WTC11 (cell line): ENCODE data around the gene VAV2. TPM values are rescaled to one million over a fixed set of nuclear protein-coding genes. Genes with fewer than 3 reads are reported as not detected.

Experiments used
- ATAC-seq: fragments of 200-7000 bp; cut with Tn5 transposase; 2 replicates; pipeline ENCODE4 v1.10.0; 2021; ENCODE audit warnings: mild to moderate bottlenecking, moderate library complexity
- CTCF ChIA-PET: fragments of 300-600 bp; sonication (Branson Sonifier 250); formaldehyde crosslinking; loops from one replicate; lab custom pipeline; 2021; ENCODE audit warnings: antibody characterized with exemption; lab: Charles Lee
- POLR2A ChIA-PET: fragments of 350-600 bp; sonication (Branson Sonifier 250); formaldehyde crosslinking; loops from one replicate; lab custom pipeline; 2021; ENCODE audit warnings: antibody characterized with exemption; lab: Charles Lee
- DNase-seq: peaks from one replicate; pipeline ENCODE4 v3.0.0; 2021; ENCODE audit warnings: low spot score
- H3K27ac Mint-ChIP-seq: 2 replicates; pipeline ENCODE4 v1.8.0; 2021; ENCODE audit warnings: mixed read lengths
- H3K27me3 Mint-ChIP-seq: 2 replicates; pipeline ENCODE4 v1.8.0; 2021; ENCODE audit warnings: low read depth, mild to moderate bottlenecking, moderate library complexity, mixed read lengths
- H3K36me3 Mint-ChIP-seq: 2 replicates; pipeline ENCODE4 v1.8.0; 2021; ENCODE audit warnings: mixed read lengths
- H3K4me1 Mint-ChIP-seq: 2 replicates; pipeline ENCODE4 v1.8.0; 2022; ENCODE audit warnings: mixed read lengths
- H3K4me3 Mint-ChIP-seq: 2 replicates; pipeline ENCODE4 v1.8.0; 2021; ENCODE audit warnings: mild to moderate bottlenecking, moderate library complexity, mixed read lengths
- H3K9me3 Mint-ChIP-seq: 2 replicates; pipeline ENCODE4 v1.8.0; 2021; ENCODE audit warnings: mixed read lengths
- AR ChIP-seq: fragments of 250-450 bp; sonication (Bioruptor Pico); IDR thresholded peaks from 2 replicates; pipeline ENCODE4 v1.9.0; 2021; ENCODE audit warnings: mild to moderate bottlenecking
- ATF2 ChIP-seq: sonication (generic); formaldehyde crosslinking; IDR thresholded peaks from 2 replicates; pipeline ENCODE4 v1.8.1; 2022; ENCODE audit warnings: low read depth, missing genetic modification reagents, borderline replicate concordance
- ATF3 ChIP-seq: sonication (generic); formaldehyde crosslinking; conservative IDR thresholded peaks from 2 replicates; pipeline ENCODE4 v1.8.1; 2022; ENCODE audit warnings: mild to moderate bottlenecking, missing genetic modification reagents
- CTCF ChIP-seq: fragments of 200-600 bp; IDR thresholded peaks from 2 replicates; pipeline ENCODE4 v1.8.0; 2022; ENCODE audit warnings: antibody characterized with exemption
- E2F1 ChIP-seq: sonication (generic); formaldehyde crosslinking; IDR thresholded peaks from 2 replicates; pipeline ENCODE4 v1.8.0; 2022; ENCODE audit warnings: mild to moderate bottlenecking, missing genetic modification reagents
- EMX1 ChIP-seq: fragments of 250-450 bp; sonication (Bioruptor Pico); IDR thresholded peaks from 2 replicates; pipeline ENCODE4 v1.8.0; 2021; ENCODE audit warnings: mild to moderate bottlenecking
- FOXJ3 ChIP-seq: sonication (generic); formaldehyde crosslinking; IDR thresholded peaks from 2 replicates; pipeline ENCODE4 v1.9.0; 2021; ENCODE audit warnings: missing genetic modification reagents, mild to moderate bottlenecking, borderline replicate concordance
- GTF2I ChIP-seq: fragments of 250-450 bp; sonication (Bioruptor Pico); conservative IDR thresholded peaks from 2 replicates; pipeline ENCODE4 v1.4.0; 2021; ENCODE audit warnings: mild to moderate bottlenecking
- IRF1 ChIP-seq: sonication (generic); formaldehyde crosslinking; IDR thresholded peaks from 2 replicates; pipeline ENCODE4 v1.8.0; 2023; ENCODE audit warnings: missing genetic modification reagents
- NR1H2 ChIP-seq: sonication (generic); formaldehyde crosslinking; IDR thresholded peaks from 2 replicates; pipeline ENCODE4 v1.9.0; 2021; ENCODE audit warnings: mild to moderate bottlenecking, moderate library complexity, missing genetic modification reagents
- NR2C2 ChIP-seq: sonication (generic); formaldehyde crosslinking; IDR thresholded peaks from 2 replicates; pipeline ENCODE4 v1.8.0; 2022; ENCODE audit warnings: mild to moderate bottlenecking, missing genetic modification reagents
- PRRX2 ChIP-seq: fragments of 250-450 bp; sonication (Bioruptor Pico); IDR thresholded peaks from 2 replicates; pipeline ENCODE4 v1.8.0; 2021; ENCODE audit warnings: mild to moderate bottlenecking
- SOX15 ChIP-seq: fragments of 250-450 bp; sonication (Bioruptor Pico); IDR thresholded peaks from 2 replicates; pipeline ENCODE4 v1.9.0; 2021; ENCODE audit warnings: mild to moderate bottlenecking
- SP1 ChIP-seq: sonication (generic); formaldehyde crosslinking; conservative IDR thresholded peaks from 2 replicates; pipeline ENCODE4 v1.8.1; 2022; ENCODE audit warnings: missing genetic modification reagents
- TEAD1 ChIP-seq: sonication (generic); formaldehyde crosslinking; IDR thresholded peaks from 2 replicates; pipeline ENCODE4 v1.8.0; 2022; ENCODE audit warnings: mild to moderate bottlenecking, missing genetic modification reagents
- ZBTB21 ChIP-seq: sonication (generic); formaldehyde crosslinking; IDR thresholded peaks from 2 replicates; pipeline ENCODE4 v1.8.1; 2023; ENCODE audit warnings: mild to moderate bottlenecking, missing genetic modification reagents, borderline replicate concordance
- ZNF138 ChIP-seq: sonication (generic); formaldehyde crosslinking; conservative IDR thresholded peaks from 2 replicates; pipeline ENCODE4 v1.8.1; 2022; ENCODE audit warnings: mild to moderate bottlenecking, moderate library complexity, missing genetic modification reagents
- ZNF281 ChIP-seq: sonication (generic); formaldehyde crosslinking; IDR thresholded peaks from 2 replicates; pipeline ENCODE4 v1.8.0; 2023; ENCODE audit warnings: mild to moderate bottlenecking, missing genetic modification reagents
- ZNF317 ChIP-seq: sonication (generic); formaldehyde crosslinking; IDR thresholded peaks from 2 replicates; pipeline ENCODE4 v1.8.1; 2023; ENCODE audit warnings: low read depth, mild to moderate bottlenecking, moderate library complexity, missing genetic modification reagents, borderline replicate concordance
- ZNF416 ChIP-seq: fragments of 250-450 bp; sonication (Bioruptor Pico); IDR thresholded peaks from 2 replicates; pipeline ENCODE4 v1.9.0; 2021; ENCODE audit warnings: mild to moderate bottlenecking, inconsistent platforms
- total RNA-seq: library from RNA; stranded (reverse); gene quantifications from 3 replicates; pipeline ENCODE4 v1.2.3, GENCODE V29; 2021

VAV2 gene
- total RNA-seq, 1 experiment from 2014 or later: 39.7 TPM

- TF ChIP-seq GTF2I (CRISPR knock-in tag): no peak
- no peak for TF ChIP-seq TEAD1 (CRISPR knock-in tag)
Observed at GRCh38 chr9:133996531-133997520, 4.7 kb upstream of the VAV2 start (continued).

- H3K27me3 Mint-ChIP-seq: no peaks in the 10 kb centered on the region; the same call in 1 of the 2 replicates
- DNase-seq: peak; percentile 35
- H3K9me3 Mint-ChIP-seq: no peaks in the 10 kb centered on the region
- TF ChIP-seq ATF3 (no peak), E2F1 (CRISPR knock-in tag) (no peak), NR1H2 (CRISPR knock-in tag) (no peak), SOX15 (CRISPR knock-in tag) (no peak), SP1 (no peak), ZNF281 (CRISPR knock-in tag) (no peak), FOXJ3 (CRISPR knock-in tag) (no peak), AR (CRISPR knock-in tag) (no peak), ZNF317 (no peak), CTCF (no peak), ZNF138 (CRISPR knock-in tag) (no peak), IRF1 (CRISPR knock-in tag) (no peak), NR2C2 (CRISPR knock-in tag) (no peak), EMX1 (CRISPR knock-in tag) (no peak), ATF2 (no peak), ZNF416 (no peak), ZBTB21 (CRISPR knock-in tag) (no peak), PRRX2 (CRISPR knock-in tag) (no peak)
- TF ChIP-seq, all 79 proteins: peak for 0
- CTCF ChIA-PET: interaction anchor here (0.6 to 3.7 kb wide), 19 partner anchors 10 to 468 kb away, joined by 3 to 80 read pairs (median 6); partner anchors contain the start of genes BRD3OS and SARDH
- Mint-ChIP-seq H3K36me3 (no peaks in the 10 kb centered on the region), H3K4me1 (peaks cover 18% of the 10 kb centered on the region), H3K27ac (no peak overlapping the region), H3K4me3 (no peak overlapping the region)
- POLR2A ChIA-PET: no interaction called here
- no peak for ATAC-seq
Observed at GRCh38 chr9:133995012-133995896, 3.1 kb upstream of the VAV2 start.
